Neural cell (in vitro differentiated cells): ENCODE measurements around the gene AFMID. TPM values are rescaled to one million over a fixed set of nuclear protein-coding genes. Genes with fewer than 3 reads are reported as not detected.

Source experiments
- H2AFZ ChIP-seq: fragments of 200-600, 300-800 bp; sonication (generic), shearing (Covaris generic); 2 replicates; pipeline ENCODE4 v1.6.0; 2014; ENCODE audit warnings: low read depth, mild to moderate bottlenecking, antibody characterized with exemption, low read length, moderate library complexity
- H3F3A ChIP-seq: fragments of 200-600 bp; shearing (Covaris generic); 2 replicates; pipeline ENCODE4 v1.6.1; 2016; ENCODE audit warnings: mild to moderate bottlenecking, moderate library complexity, mixed read lengths, antibody characterized with exemption, low read length; ENCODE audit not compliant: insufficient read depth, poor library complexity, severe bottlenecking
- H3K27ac ChIP-seq: fragments of 200-600, 300-800 bp; sonication (generic), shearing (Covaris generic); 2 replicates; pipeline ENCODE4 v1.5.1; 2014; ENCODE audit warnings: mild to moderate bottlenecking, low read length, moderate library complexity
- H3K27me3 ChIP-seq: fragments of 300-800, 200-600 bp; sonication (generic), shearing (Covaris generic); 2 replicates; pipeline ENCODE4 v1.6.0; 2014; ENCODE audit warnings: mild to moderate bottlenecking, low read depth, low read length, moderate library complexity; ENCODE audit not compliant: insufficient read depth
- H3K36me3 ChIP-seq: fragments of 300-800, 200-600 bp; sonication (generic), shearing (Covaris generic); 2 replicates; pipeline ENCODE4 v1.5.1; 2014; ENCODE audit warnings: mild to moderate bottlenecking, antibody characterized with exemption, low read length, moderate library complexity; ENCODE audit not compliant: insufficient read depth
- H3K4me2 ChIP-seq: fragments of 300-800, 200-600 bp; sonication (generic), shearing (Covaris generic); 2 replicates; pipeline ENCODE4 v1.6.0; 2014; ENCODE audit warnings: mild to moderate bottlenecking, low read length
- H3K4me3 ChIP-seq: fragments of 300-800, 200-600 bp; sonication (generic), shearing (Covaris generic); 2 replicates; pipeline ENCODE4 v1.5.1; 2014; ENCODE audit warnings: mild to moderate bottlenecking, low read length, moderate library complexity
- H3K79me2 ChIP-seq: fragments of 200-600 bp; shearing (Covaris generic); replicated peaks from 2 replicates; pipeline ENCODE4 v1.6.0; 2014; ENCODE audit warnings: mild to moderate bottlenecking, low read length, moderate library complexity; ENCODE audit not compliant: insufficient read depth
- H3K9ac ChIP-seq: fragments of 300-800, 200-600 bp; sonication (generic), shearing (Covaris generic); 2 replicates; pipeline ENCODE4 v1.6.1; 2016; ENCODE audit warnings: mild to moderate bottlenecking, low read length, mixed read lengths
- H3K9me2 ChIP-seq: fragments of 200-600 bp; shearing (Covaris generic); 2 replicates; pipeline ENCODE4 v1.6.1; 2016; ENCODE audit warnings: mild to moderate bottlenecking, low read length, mixed read lengths; ENCODE audit not compliant: insufficient read depth
- H3K9me3 ChIP-seq: fragments of 200-600, 300-800 bp; sonication (generic), shearing (Covaris generic); 2 replicates; pipeline ENCODE4 v1.6.1; 2016; ENCODE audit warnings: mild to moderate bottlenecking, mixed run types, low read length, moderate library complexity, mixed read lengths
- H4K20me1 ChIP-seq: fragments of 200-600 bp; shearing (Covaris generic); 2 replicates; pipeline ENCODE4 v1.6.1; 2016; ENCODE audit warnings: mild to moderate bottlenecking, mixed run types; ENCODE audit not compliant: insufficient read depth
- EP300 ChIP-seq: fragments of 450-650 bp; conservative IDR thresholded peaks from 2 replicates; pipeline ENCODE4 v1.6.1; 2014; ENCODE audit warnings: antibody characterized with exemption, mild to moderate bottlenecking, moderate library complexity; ENCODE audit not compliant: poor library complexity, severe bottlenecking
- EZH2 ChIP-seq: fragments of 200-600, 300-800 bp; shearing (Covaris generic), sonication (generic); IDR thresholded peaks from 2 replicates; pipeline ENCODE4 v1.6.1; 2014; ENCODE audit warnings: antibody characterized with exemption, low read length, borderline replicate concordance, mild to moderate bottlenecking; ENCODE audit not compliant: insufficient read depth, poor library complexity, severe bottlenecking
- MXI1 ChIP-seq: fragments of 450-650 bp; conservative IDR thresholded peaks from 2 replicates; pipeline ENCODE4 v1.6.1; 2014; ENCODE audit warnings: antibody characterized with exemption, mild to moderate bottlenecking; ENCODE audit not compliant: poor library complexity, severe bottlenecking
- POLR2AphosphoS5 ChIP-seq: IDR thresholded peaks from 2 replicates; pipeline ENCODE4 v1.6.1; 2012
- RAD21 ChIP-seq: fragments of 450-650 bp; conservative IDR thresholded peaks from 2 replicates; pipeline ENCODE4 v1.6.1; 2014; ENCODE audit warnings: antibody characterized with exemption, mild to moderate bottlenecking, moderate library complexity
- SMC3 ChIP-seq: fragments of 450-650 bp; conservative IDR thresholded peaks from 2 replicates; pipeline ENCODE4 v1.6.1; 2014; ENCODE audit warnings: antibody characterized with exemption, mild to moderate bottlenecking, moderate library complexity; ENCODE audit not compliant: poor library complexity
- TAF1 ChIP-seq: IDR thresholded peaks from 2 replicates; pipeline ENCODE4 v1.6.1; 2012; ENCODE audit warnings: low read depth
- polyA plus RNA-seq: library from polyadenylated mRNA; depleted of rRNA; stranded (reverse); fragments of >200 nt; gene quantifications from 2 replicates; pipeline ENCODE4 v1.2.3, GENCODE V29; 2014
- TF ChIP-seq, protein P1 (sequence below): fragments of 450-650 bp; IDR thresholded peaks from 2 replicates; pipeline ENCODE4 v1.5.1; 2014; ENCODE audit warnings: antibody characterized with exemption, mild to moderate bottlenecking, moderate library complexity; ENCODE audit not compliant: poor library complexity, severe bottlenecking
- TF ChIP-seq, protein P2 (sequence below): IDR thresholded peaks from 2 replicates; pipeline ENCODE4 v1.6.1; 2012; ENCODE audit warnings: borderline replicate concordance

AFMID gene
- polyA plus RNA-seq, 1 donor from 2014 or later = 15.8 TPM

DNA sequence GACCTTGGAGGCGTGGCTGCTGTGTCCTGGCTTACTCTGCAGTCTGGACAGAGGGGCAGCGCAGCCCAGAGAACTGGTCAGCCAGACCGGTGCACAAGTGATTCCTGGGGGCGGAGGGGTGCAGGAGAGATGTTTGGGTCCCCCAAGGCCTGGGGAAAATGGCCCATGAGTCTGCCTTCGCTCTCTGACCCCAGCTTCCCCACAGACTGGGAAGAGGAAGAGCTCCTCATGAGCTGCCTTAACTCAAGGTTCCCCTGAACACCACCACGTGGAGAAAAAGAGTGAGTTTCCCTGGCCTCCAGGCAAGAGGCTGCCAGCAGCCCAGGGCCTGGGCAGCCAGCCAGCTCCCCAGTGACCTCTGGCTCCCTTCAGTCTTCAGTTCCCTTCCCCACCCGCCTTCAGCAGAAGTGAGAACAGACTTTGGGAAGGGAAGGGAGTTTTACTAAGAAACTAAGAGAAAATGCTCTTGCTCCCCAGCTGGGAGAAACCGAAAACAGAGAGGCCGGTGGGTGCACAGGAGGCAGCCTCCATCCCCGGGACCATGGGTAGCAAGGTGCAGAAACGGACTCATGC is 42.9 kb upstream of the AFMID start:
- Histone ChIP-seq H3K9me3 (no peaks in the 10 kb centered on the region), H2AFZ (no peak overlapping the region), H4K20me1 (no peaks in the 10 kb centered on the region), H3K27ac (no peak overlapping the region), H3K4me3 (no peak overlapping the region), H3K4me2 (no peak overlapping the region), H3K9me2 (no peaks in the 10 kb centered on the region), H3K9ac (no peak overlapping the region), H3K36me3 (no peaks in the 10 kb centered on the region), H3K27me3 (no peaks in the 10 kb centered on the region), H3K79me2 (no peaks in the 10 kb centered on the region), H3F3A (no peaks in the 10 kb centered on the region)
- no peak for TF ChIP-seq SMC3
- no peak for TF ChIP-seq RAD21

DNA sequence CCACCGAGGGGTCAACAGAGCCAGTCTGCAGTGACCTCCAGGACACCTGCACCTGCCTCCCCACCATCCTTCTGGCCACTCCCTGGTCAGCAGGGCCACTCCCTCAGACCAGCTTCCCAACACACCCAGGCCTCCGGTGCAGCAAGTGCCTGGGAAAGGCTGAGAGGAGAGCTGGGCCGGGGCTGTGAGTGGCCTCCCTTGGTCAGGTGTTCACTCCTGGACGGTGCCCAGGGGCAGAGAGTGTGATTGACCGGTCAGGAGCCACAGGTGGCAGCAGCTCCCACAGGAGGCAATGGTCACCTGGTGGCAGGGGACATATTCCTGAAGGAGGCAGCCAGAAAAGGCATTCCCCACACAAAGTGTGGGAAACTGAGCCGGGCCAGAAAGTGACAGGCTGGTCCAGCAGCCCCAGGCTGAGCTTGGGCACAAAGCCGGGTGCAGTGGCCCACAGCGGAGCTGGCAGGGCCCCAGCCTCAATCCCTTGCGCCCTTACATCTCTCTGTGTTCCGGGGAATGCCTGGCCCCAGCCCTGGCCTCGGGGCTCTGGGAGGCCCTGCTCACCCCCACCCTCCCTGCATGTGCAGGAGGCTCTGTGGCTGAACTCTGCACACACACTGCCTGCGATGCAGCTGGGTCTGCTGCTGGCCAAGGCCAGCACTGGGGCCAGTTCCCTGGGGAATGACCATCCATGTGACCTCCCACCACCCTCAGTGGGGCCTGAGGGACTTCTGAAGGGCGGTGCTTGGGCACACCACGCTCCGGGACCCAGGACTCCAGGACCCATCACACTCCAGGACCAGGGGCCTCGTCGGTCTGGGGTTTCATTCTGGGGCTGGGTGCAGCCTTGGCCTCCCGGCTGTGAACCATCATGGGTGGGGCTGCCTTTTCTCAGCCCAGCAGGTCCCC is 42.2 kb upstream of the AFMID start:
- H3K36me3 ChIP-seq = no peaks in the 10 kb centered on the region
- no peak for TF ChIP-seq EZH2
- no peak for TF ChIP-seq EP300
- H3K27ac ChIP-seq = no peak overlapping the region
- H4K20me1 ChIP-seq = no peaks in the 10 kb centered on the region
- no peak overlapping the region for H3K9ac ChIP-seq
- no peaks in the 10 kb centered on the region for H3K27me3 ChIP-seq
- H3F3A ChIP-seq = no peaks in the 10 kb centered on the region
- no peaks in the 10 kb centered on the region for H3K9me3 ChIP-seq
- H3K79me2 ChIP-seq = no peaks in the 10 kb centered on the region
- no peaks in the 10 kb centered on the region for H3K9me2 ChIP-seq
- no peak overlapping the region for H2AFZ ChIP-seq
- no peak overlapping the region for H3K4me2 ChIP-seq
- H3K4me3 ChIP-seq = no peak overlapping the region

DNA sequence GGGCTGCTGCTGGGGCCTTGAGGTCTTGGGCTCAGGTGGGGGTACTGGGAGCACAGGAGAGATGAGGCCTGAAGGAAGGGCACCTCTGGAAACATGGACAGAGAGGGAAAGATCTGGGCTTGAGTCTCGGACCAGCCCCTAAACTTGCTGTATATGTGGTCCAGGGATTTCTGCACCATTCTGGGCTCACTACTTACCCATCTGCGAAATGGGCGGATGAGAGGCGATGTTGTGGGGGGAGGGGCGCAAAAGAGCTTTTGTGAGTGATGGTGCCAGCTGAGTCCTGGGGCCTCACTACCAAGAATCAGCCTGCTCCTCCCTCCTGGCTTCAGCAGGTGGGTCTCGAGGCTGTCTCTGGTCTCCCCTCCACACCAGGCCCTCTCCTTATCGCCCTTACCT is 40.7 kb upstream of the AFMID start:
- Histone ChIP-seq H3F3A (no peaks in the 10 kb centered on the region), H4K20me1 (no peaks in the 10 kb centered on the region), H3K9ac (no peak overlapping the region), H3K4me2 (no peak overlapping the region), H3K4me3 (no peak overlapping the region), H3K27me3 (no peaks in the 10 kb centered on the region), H2AFZ (no peak overlapping the region), H3K36me3 (no peaks in the 10 kb centered on the region), H3K9me3 (no peaks in the 10 kb centered on the region), H3K79me2 (no peaks in the 10 kb centered on the region), H3K9me2 (no peaks in the 10 kb centered on the region), H3K27ac (no peak overlapping the region)
- no peak for TF ChIP-seq EP300
- no peak for TF ChIP-seq EZH2
- TF ChIP-seq RAD21 = no peak
- TF ChIP-seq, protein P1, sequence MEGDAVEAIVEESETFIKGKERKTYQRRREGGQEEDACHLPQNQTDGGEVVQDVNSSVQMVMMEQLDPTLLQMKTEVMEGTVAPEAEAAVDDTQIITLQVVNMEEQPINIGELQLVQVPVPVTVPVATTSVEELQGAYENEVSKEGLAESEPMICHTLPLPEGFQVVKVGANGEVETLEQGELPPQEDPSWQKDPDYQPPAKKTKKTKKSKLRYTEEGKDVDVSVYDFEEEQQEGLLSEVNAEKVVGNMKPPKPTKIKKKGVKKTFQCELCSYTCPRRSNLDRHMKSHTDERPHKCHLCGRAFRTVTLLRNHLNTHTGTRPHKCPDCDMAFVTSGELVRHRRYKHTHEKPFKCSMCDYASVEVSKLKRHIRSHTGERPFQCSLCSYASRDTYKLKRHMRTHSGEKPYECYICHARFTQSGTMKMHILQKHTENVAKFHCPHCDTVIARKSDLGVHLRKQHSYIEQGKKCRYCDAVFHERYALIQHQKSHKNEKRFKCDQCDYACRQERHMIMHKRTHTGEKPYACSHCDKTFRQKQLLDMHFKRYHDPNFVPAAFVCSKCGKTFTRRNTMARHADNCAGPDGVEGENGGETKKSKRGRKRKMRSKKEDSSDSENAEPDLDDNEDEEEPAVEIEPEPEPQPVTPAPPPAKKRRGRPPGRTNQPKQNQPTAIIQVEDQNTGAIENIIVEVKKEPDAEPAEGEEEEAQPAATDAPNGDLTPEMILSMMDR = no peak
- TF ChIP-seq SMC3 = no peak
- TF ChIP-seq TAF1 = no peak
- no peak for TF ChIP-seq MXI1
- no peak for TF ChIP-seq POLR2AphosphoS5
- TF ChIP-seq, protein P2, sequence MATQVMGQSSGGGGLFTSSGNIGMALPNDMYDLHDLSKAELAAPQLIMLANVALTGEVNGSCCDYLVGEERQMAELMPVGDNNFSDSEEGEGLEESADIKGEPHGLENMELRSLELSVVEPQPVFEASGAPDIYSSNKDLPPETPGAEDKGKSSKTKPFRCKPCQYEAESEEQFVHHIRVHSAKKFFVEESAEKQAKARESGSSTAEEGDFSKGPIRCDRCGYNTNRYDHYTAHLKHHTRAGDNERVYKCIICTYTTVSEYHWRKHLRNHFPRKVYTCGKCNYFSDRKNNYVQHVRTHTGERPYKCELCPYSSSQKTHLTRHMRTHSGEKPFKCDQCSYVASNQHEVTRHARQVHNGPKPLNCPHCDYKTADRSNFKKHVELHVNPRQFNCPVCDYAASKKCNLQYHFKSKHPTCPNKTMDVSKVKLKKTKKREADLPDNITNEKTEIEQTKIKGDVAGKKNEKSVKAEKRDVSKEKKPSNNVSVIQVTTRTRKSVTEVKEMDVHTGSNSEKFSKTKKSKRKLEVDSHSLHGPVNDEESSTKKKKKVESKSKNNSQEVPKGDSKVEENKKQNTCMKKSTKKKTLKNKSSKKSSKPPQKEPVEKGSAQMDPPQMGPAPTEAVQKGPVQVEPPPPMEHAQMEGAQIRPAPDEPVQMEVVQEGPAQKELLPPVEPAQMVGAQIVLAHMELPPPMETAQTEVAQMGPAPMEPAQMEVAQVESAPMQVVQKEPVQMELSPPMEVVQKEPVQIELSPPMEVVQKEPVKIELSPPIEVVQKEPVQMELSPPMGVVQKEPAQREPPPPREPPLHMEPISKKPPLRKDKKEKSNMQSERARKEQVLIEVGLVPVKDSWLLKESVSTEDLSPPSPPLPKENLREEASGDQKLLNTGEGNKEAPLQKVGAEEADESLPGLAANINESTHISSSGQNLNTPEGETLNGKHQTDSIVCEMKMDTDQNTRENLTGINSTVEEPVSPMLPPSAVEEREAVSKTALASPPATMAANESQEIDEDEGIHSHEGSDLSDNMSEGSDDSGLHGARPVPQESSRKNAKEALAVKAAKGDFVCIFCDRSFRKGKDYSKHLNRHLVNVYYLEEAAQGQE = no peak
